ENCODE results near the gene TP63.

DNA sequence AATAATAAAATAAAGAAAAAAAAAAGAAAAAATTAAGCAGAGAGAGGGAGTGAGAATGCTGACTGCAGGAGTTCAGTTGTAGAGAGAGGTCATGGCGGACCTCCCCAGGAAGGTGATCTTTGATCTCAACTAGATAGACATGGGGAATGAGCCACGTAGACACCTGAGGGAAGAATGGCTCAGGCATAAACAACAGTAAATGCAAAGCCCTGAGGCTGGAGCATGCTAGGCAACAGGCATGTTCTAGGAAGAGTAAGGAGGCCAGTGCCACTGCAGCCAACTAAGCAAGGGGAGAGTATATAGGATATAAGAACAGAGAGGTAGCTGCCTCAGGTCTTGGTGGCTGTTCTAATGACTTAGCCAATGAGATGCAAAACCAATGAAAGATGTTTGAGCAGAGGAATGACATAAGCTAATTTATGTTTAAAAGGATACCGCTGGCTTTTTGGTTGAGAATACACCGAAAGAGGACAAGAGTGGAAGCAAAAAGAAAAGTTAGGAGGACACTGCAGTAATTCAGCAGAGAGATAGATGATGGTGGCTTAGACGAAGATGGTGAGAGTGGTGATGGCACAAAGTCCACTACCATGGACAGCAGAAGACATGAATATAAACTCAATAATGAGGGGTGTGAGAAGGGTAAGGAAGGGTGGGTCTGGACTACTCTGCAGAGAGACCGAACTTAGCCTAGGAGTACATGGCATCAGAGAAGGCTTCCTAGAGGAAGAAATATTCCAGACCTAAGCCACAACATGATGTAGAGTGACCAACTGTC, 314.9 kb downstream of the TP63 start:
- TF ChIP-seq CTCF (IDR thresholded peaks at IDR 0.05) (no peak), POLR2A (IDR thresholded peaks at IDR 0.05) (no peak)
